HG02973 (cell line): Measurements from ENCODE around the gene OGDH.

ENCODE experiments used
- ATAC-seq: cut with Tn5 transposase; IDR thresholded peaks from one replicate; pipeline ENCODE4 v1.9.1; 2021; ENCODE audit warnings: moderate library complexity; ENCODE audit not compliant: unreplicated experiment

OGDH gene

DNA sequence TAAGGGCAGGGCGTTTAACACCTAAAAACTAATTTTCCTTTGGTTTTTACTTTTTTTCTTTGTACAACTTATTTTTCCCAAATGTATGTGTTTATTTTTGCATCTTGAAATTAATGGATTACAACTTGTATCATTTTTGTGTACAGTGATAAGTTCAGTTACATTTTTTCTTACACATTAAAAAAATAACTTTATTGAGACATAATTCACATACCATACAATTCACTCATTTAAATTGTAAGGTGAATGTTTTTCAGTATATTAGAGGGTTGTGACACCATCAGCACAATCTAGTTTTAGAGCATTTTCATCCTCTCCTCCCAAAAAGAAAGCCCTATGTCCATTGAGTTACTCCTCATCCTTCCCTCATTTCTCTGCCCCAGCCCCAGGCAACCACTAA is 11.6 kb downstream of the OGDH start:
- ATAC-seq, result no peak

DNA sequence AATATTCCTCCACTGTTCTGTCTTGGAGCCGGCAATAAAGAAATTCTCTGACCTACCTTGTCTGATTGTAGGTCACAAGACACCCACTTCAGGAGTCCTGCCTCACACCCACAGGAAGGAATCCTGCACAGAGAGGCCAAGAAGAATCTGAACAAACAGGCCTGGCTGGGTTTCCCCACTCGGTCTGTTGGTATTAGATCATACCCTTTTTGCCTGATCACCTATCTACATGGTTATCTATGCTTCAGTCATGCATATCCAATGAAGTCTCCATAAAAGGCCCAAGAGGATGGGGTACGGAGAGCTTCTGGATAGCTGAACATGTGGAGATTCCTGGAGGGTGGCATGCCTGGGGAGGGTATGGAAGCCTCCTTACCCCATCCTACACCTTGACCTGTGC is 12.3 kb downstream of the OGDH start:
- no peak for ATAC-seq

DNA sequence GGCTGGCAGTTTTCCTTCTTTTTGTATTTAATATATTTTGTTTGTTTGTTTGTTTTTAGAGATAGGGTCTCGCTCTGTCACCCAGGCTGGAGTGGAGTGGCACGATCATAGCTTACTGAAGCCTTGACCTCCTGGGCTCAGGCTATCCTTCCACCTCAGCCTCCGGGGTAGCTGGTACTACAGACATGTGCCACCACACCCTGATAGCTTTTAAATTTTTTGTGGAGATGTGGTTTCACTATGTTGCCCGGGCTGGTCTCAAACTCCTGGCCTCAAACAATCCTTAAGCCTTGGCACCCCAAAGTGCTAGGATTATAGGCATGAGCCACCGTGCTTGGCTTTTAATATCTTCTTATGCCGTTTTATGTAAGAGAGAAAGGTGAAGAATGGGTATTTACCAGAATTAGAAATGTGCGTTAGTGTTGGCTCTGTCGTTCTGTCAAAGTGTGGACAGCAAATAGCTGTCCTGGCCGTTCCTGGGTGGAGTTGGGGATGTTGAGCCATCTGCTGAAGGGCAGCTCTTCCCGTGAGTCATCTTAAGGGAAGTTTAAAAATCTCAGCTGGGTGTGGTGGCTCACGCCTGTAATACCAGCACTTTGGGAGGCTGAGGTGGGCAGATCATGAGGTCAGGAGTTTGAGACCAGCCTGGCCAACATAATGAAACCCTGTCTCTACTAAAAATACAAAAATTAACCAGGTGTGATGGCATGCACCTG is 14.8 kb downstream of the OGDH start:
- ATAC-seq, result no peak

DNA sequence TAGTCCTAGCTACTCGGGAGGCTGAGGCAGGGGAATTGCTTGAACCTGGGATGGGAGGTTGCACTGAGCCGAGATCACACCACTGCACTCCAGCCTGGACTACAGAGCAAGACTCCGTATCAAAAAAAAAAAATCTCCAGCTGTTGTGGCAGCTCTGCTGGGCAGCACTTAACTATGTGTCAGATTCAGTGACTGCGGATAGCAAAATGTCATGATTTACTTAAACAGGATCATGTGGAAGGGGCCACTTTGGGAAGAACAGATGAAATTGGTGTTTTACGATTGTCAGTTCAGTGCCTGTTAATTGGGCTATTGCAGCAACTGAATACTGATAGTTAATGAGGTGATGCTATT is 15.3 kb downstream of the OGDH start:
- no peak for ATAC-seq

DNA sequence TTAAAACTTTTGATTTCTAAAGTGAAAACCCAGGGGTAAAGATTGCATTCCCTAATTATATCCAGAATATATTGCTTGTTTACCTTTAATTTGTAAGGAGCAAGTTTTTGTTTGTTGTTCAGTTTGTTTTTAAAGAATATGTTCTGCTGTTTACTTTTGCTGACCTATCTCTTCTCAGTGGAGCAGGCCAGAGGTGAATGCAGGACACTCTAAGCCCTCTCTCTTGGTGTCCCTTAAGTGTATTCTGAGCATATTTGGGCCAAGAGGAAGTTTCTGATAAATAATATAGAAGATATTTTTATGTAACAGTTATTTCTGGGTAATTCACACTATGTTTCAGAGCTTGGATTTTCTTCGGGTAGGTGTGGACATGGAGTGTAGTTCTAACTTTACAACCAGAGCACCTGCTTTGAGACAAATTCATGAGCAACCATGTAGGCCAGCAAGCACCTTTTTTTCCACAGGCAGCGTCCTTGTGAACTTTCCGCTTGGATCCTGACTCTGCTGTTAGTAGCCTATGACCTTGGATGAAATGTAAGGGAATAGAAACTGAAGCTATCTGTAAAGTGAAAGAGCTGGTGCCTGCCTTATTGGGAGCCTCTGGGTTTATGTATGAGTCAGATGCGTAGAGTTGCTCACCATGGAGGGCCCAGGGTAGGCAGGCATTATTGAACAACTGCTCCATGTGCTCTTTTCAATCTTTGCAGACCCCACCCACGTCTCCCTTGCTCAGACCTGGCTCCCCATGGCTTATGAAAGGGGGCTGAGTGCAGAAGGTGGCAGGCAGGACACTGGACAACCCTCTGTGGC is 16.1 kb downstream of the OGDH start:
- ATAC-seq, result peak; percentile 74

DNA sequence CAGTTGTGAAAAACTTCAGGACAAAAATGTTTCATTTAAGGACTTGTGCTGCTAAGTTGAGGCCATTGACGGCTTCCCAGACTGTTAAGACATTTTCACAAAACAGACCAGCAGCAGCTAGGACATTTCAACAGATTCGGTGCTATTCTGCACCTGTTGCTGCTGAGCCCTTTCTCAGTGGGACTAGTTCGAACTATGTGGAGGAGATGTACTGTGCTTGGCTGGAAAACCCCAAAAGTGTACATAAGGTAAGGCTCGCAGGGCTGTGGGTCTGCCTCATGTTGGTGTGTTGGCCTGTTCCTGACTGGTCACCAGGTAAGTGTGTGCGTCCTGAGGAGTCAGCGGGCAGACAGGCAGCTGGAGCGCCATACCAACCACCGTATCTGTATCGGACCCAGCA is 17.9 kb downstream of the OGDH start:
- no peak for ATAC-seq

DNA sequence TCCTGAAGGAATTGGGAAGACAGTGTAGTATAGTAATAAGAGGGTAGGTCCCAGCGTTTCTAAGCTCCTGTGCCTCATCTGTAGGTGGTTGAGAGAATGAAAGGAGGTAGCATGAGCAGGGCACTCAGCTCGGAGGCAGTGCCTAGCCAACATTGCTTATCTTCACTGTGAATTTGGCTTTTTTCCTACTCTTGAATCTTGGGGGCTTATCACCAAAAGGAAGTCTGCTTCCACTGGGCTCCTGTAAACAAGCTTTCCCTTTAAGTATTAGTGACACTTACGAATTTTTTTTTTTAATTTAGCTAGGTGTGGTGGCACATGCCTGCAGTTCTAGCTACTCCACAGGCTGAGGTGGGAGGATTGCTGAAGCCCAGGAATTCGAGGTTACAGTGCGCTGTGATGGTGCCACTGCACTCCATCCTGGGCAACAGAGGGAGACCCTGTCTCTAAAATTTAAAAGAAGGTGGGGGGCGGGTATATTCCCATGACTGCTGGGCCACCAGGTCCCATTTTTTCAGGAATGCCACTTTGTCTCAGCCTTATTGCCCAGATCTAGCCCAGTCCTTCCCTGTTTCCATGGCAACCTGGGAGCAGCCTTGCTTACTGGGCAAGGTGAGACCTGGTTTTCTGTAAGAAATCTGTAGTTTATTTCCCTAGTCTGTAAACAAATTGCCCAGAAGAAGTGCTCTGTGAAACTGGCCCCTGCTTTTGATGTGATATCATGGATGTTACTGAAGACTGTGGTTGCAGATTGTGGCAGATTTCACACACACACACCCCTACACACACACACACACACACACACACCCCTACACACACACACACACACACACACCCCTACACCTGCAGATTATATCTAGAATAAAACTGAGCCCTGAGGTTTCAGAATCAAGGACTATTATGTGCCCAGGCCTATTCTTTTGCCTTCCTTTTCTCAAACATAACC is 19.4 kb downstream of the OGDH start:
- no peak for ATAC-seq

DNA sequence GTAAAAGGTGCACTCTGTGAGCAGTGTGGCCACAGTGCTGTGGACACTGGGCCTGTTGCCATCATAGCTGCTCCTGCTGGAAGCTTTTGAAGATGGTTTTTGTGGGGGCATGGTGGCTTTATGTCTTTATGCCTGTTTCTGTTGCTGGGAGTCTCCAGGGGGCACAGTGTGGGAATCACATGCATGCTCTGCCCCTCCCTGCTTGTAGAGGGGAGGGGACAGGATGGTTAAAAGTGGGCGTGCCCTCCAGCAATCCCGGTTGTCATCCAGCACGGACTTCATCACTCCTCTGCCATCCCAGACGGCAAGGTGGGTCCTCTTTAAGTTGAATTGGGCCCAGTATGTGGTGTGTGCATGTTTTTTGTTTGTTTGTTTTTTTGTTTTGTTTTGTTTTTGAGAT is 20.2 kb downstream of the OGDH start:
- no peak for ATAC-seq

DNA sequence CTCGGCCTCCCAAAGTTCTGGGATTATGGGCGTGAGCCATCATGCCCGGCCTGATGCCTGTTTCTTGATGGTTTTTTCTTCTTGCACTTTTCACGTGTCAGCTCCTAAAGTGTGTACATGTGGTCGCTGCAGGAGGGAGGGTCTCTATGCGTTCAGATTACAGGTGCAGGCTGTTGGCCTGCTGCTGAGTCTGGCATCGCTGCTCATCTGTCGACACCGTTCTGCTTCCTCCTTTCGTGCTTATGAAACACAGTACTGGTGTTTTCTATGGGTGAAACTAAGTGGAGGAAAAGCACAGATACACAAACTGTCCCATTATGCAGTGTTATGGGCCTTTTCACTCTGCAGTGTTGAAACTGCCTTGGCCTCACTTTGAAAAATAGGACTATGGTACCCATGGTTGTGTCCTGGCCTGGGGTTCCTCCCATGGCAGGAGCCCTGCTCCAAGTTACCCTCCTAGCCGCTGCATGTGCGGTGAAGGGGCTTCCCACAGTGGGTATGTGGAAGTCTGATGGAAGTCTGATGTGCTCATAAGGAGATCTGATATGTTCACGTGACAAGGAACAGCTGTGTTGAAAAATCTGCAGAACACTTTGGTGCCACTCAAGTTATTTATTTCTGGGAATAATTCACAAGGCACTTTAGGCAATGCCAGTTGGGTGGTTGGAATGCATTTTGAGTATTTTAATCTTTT is 23.5 kb downstream of the OGDH start:
- ATAC-seq, result no peak

DNA sequence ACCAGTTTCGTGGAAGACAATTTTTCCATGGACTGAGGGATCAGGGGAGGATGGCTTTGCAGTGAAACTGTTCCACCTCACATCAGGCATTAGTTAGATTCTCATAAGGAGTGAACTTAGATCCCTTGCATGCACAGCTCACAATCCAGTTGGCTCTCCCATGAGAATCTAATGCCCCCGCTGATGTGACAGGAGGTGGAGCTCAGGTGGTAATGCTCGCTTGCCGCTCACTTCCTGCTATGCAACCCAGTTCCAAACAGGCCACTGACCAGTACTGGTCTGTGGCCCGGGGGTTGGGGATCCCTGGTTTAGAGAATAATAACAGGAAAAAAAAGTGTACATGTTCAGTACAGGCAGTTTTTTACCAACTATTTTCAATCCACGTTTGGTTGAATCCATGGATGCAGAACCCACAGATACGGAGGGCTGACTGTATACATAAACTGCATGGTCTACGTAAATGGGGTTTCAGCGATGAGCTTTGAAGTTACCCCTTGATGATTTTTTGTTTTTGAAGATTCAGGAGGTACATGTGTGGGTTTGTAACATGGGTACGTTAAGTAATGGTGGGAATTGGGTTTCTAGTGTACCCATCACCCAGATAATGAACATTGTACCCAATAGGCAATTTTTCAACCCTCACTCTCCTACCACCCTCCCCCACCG is 24.5 kb downstream of the OGDH start:
- no peak for ATAC-seq

DNA sequence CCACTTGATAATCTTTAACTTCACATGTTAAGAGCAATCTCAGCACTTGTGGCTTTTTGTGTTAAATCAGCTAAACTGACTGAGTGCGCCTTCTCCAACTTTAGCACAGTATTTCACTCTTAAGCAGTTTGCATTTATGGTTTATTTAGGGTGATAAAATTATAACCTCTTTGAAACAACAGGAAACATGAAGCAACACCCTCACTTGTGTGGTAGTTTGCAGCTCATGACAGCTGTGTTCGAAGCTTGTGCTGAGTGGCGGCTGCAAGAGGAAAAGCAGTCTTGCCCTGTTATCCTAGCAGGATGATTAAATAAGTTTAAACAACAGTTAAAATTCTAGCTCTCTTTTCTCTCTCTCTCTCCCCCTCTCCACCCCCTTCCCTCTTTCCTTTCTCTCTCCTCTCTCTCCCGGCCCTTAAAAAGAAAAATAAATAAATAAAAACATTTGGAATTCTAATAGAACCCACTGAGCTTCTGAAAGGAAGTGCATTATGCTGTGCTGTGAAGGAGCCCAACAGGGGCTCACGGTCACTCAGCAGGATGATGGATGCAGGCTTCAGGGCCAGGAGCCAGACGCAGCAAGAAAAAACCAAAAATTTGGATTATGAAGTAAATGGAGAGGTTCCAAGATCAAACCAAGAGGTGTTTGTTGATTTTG is 25.2 kb downstream of the OGDH start:
- ATAC-seq, result no peak

DNA sequence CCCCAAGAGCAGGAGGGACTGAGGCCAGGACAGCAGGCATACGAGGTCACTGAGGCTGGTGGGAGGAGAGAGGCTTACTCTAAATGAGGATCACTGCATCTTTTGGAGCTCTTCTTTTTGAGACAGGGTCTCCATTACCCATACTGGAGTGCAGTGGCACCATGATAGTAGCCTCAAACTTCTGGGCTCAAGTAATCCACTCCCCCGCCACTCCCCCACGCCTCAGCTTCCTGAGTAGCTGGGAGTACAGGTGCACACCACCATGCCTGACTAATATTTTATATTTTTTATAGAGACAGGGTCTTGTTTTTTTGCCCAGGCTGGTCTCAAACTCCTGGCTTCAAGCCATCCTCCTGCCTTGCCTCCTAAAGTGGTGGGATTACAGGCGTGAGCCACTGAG is 25.8 kb downstream of the OGDH start:
- ATAC-seq, result no peak

DNA sequence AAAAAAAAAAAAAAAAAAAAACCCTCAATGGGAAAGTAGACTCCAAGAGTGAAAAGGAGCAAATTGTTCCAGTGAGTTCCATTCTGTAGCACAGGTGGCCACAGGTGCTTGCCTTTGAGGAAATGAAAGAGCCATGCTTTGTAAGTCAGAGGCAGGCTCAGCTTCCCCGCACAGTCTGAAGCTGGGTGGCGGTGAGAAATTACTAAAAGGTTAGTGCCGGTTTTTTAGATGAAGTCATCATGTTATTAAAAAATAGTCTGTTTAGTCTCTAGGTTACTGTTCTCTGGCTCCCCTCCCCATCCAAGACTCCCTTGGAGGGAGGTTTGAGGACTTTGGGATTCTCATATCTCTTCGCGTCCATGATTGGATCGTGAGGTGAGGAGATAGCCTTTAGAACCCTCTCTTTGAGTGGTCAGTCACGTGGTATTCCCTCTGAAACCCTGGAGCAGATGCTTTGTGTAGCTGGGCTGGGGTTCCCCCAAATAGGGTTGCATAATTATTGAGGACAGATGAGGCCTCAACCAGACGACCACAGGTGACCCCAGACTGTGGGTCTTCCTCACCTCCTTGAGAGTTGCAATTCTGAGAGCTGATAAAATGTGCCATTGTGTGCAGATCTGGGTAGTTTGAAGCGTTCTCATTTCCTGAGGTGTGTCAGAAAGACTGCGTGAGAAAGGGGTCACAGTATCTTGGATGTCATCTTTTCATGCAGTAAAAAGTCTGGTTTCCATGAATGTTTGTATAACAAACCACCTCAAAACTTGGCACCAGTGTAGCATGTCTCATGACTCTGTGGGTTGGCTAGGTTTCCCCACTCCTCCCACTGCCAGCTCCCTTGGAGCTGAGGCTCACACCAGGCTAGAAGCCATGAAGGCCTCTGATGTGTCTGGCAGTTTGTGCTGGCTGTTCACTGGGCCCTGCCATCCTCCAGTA is 27.1 kb downstream of the OGDH start:
- peak; percentile 52 for ATAC-seq

DNA sequence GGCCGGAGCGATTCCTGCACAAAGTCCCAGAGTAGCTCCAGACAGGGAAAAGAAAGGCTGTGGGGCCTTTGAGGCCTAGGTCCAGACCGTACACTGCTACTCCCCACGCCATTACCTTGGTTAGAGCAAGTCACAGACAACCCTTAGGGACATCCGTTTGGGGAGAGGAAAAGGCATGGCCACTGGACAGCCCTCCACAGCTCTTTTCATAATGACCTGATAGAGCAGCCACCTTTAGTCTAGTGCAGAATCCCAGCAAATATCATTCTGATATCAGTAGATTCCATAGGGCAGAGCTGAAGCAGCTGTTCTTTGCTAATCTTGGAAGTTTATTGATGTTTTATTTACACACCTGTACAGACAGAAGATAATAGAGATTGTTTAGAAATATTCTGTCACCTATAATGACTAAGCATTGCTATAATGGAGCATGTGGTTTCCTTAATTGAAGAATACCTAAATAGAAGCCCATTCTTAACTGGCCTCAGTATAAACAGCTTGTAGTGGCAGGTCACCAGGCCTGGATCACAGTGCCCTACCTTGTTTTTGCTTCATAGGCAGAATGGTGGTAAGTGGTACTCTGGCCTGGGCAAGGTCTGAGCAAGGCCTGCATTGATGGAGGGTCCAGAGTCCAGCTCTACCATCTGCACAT is 27.9 kb downstream of the OGDH start:
- ATAC-seq, result no peak

DNA sequence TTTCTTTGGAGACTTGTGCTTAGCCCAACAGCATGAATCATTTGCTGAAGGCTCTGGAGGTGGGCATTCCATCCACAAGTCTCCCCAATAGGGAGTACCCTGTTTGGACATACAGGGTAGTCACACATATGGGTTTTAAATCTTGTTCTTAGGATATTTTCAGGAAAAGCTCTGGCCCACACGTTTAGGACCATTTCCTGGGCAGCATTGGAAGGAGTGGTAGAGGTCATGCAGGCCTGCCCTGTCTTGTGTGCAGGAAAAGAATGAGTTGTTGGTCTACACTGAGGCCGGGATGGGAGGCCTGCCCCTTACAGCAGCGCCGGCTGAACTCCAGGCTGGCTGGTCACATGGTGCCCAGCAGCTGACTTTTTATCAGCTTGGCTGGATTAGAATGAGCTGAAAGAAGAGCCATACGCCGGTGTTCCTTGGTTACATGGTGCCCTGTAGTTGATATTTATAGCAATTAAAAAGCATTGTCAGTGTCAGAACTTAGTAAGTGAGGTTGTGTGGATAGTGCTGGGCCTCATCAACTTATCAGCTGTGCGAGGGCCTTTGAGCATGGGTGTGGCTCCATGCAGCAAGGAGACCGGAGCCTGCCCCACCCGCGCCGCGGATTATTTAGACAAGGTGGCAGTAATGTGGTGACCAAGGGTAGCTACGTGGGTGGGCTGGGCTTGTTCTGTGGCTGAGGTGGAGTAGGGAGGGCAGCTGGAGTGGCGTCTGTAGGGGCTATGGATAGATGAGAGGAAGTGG is 28.6 kb downstream of the OGDH start:
- ATAC-seq, result no peak

DNA sequence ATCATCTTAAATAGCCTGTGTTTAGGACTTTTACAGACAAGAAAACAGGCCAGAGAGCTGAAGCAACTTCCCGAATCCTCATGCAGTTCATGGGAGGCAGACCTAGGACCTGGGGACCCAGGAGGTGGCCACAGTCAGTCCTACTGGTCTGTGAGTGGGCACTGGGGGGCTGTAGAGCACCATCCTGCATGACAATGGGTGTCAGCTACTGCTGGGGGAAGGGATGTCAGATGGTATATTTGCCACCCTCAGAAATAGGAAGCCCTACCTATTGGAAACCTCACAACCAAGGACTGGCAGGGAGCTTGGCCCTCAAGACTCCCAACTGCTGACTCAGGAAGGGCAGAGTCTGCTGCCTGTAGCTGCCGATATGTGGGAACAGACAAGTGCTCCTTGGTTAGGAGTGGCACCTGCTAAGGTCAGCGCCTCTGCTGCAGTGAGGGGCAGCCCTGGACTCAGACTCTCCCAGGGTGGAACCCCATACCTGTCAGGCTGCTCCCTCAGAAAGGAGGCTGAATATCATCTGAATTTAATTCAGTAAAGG is 29.7 kb downstream of the OGDH start:
- ATAC-seq, result no peak

DNA sequence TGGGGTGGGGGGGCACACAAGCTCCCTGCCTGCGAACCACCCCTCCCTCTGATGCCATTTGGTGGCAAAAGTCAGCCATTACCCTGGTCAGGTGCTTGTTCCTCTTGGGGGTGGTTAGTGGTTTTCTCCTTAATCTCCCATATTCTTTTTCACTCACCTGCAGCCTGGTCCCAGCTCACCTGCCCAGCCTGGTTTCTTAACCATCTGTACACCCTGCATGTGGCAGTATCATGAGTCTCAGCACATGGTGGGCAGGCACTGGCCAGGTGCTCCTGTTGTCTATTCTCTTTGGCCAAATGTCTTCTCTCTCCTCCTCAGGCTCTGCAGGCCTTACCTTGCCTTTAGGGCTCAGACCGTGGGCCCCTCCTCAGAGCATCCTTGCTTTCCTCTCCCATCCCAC is 30.5 kb downstream of the OGDH start:
- no peak for ATAC-seq
